GM12872 (cell line): ENCODE measurements around the gene CYLC2.

ENCODE experiments used
- CTCF ChIP-seq: IDR thresholded peaks from 3 replicates; pipeline ENCODE4 v1.5.1; 2011; ENCODE audit warnings: low read depth, mild to moderate bottlenecking, low read length, moderate library complexity; ENCODE audit not compliant: insufficient read depth

CYLC2 gene

GRCh38 chr9:102985162-102985895, 9.8 kb upstream of the CYLC2 start:
- no peak for TF ChIP-seq CTCF

- TF ChIP-seq CTCF, result no peak
Measured at GRCh38 chr9:102986425-102986824, 8.7 kb upstream of the CYLC2 start.

GRCh38 chr9:103003689-103004088, 8.6 kb downstream of the CYLC2 start:
- TF ChIP-seq CTCF, result no peak

GRCh38 chr9:103014242-103014641, 19.1 kb downstream of the CYLC2 start:
- TF ChIP-seq CTCF, result no peak

GRCh38 chr9:103025796-103026195, 30.7 kb downstream of the CYLC2 start:
- no peak for TF ChIP-seq CTCF

- no peak for TF ChIP-seq CTCF
Measured at GRCh38 chr9:103037508-103038477, 42.7 kb downstream of the CYLC2 start.

- TF ChIP-seq CTCF, result no peak
Measured at GRCh38 chr9:103041961-103042360, 46.8 kb downstream of the CYLC2 start.
